GM23248 (cell line): ENCODE data around the gene SRCIN1. TPM values are rescaled to one million over a fixed set of nuclear protein-coding genes. Genes with fewer than 3 reads are reported as not detected.
"Not testable (repeated sequence)": the region's sequence is repeated elsewhere in the genome, so short reads cannot be mapped to it uniquely, and the experiment has no call there.

Source experiments
- DNase-seq: peaks from one replicate; pipeline ENCODE4 v3.0.0-alpha.2; 2015
- H2AFZ ChIP-seq: fragments of 200-600 bp; sonication (generic); 2 replicates; pipeline ENCODE4 v1.6.1; 2016; ENCODE audit warnings: antibody characterized with exemption
- H3F3A ChIP-seq: fragments of 200-600 bp; sonication (generic); 2 replicates; pipeline ENCODE4 v1.6.1; 2016; ENCODE audit warnings: mild to moderate bottlenecking, antibody characterized with exemption, mixed run types; ENCODE audit not compliant: insufficient read depth
- H3K27ac ChIP-seq: fragments of 200-600 bp; sonication (generic); 2 replicates; pipeline ENCODE4 v1.5.1; 2016; ENCODE audit warnings: mild to moderate bottlenecking
- H3K27me3 ChIP-seq: fragments of 200-600 bp; sonication (generic); replicated peaks from 2 replicates; pipeline ENCODE4 v1.6.1; 2016; ENCODE audit warnings: mild to moderate bottlenecking; ENCODE audit not compliant: insufficient read depth
- H3K36me3 ChIP-seq: fragments of 200-600 bp; sonication (generic); 2 replicates; pipeline ENCODE4 v1.6.1; 2016; ENCODE audit warnings: low read depth, mild to moderate bottlenecking
- H3K4me1 ChIP-seq: fragments of 200-600 bp; sonication (generic); 2 replicates; pipeline ENCODE4 v1.6.1; 2016; ENCODE audit warnings: mild to moderate bottlenecking; ENCODE audit not compliant: insufficient read depth
- H3K4me2 ChIP-seq: fragments of 200-600 bp; sonication (generic); one replicate; pipeline ENCODE4 v1.6.1; 2016; ENCODE audit warnings: mild to moderate bottlenecking; ENCODE audit not compliant: unreplicated experiment
- H3K4me3 ChIP-seq: fragments of 200-600 bp; sonication (generic); 2 replicates; pipeline ENCODE4 v1.5.1; 2016; ENCODE audit warnings: mild to moderate bottlenecking
- H3K79me2 ChIP-seq: fragments of 200-600 bp; sonication (generic); 2 replicates; pipeline ENCODE4 v1.6.1; 2016; ENCODE audit warnings: mild to moderate bottlenecking; ENCODE audit not compliant: insufficient read depth
- H3K9ac ChIP-seq: fragments of 200-600 bp; sonication (generic); 2 replicates; pipeline ENCODE4 v1.6.1; 2016; ENCODE audit warnings: mild to moderate bottlenecking
- H3K9me2 ChIP-seq: fragments of 200-600 bp; sonication (generic); 2 replicates; pipeline ENCODE4 v1.6.1; 2016; ENCODE audit warnings: mixed run types, mild to moderate bottlenecking, moderate library complexity; ENCODE audit not compliant: insufficient read depth
- H3K9me3 ChIP-seq: fragments of 200-600 bp; sonication (generic); one replicate; pipeline ENCODE4 v1.6.1; 2017; ENCODE audit warnings: low read depth
- H4K20me1 ChIP-seq: fragments of 200-600 bp; sonication (generic); 2 replicates; pipeline ENCODE4 v1.6.0; 2016; ENCODE audit not compliant: insufficient read depth
- EZH2 ChIP-seq: fragments of 200-600 bp; sonication (generic); IDR thresholded peaks from 2 replicates; pipeline ENCODE4 v1.6.1; 2018; ENCODE audit warnings: antibody characterized with exemption, mild to moderate bottlenecking; ENCODE audit not compliant: insufficient read depth, poor library complexity, severe bottlenecking
- EZH2phosphoT487 ChIP-seq: fragments of 200-600 bp; sonication (generic); IDR thresholded peaks from 2 replicates; pipeline ENCODE4 v1.6.1; 2018; ENCODE audit warnings: antibody characterized with exemption, moderate library complexity, mild to moderate bottlenecking, low read depth; ENCODE audit not compliant: insufficient read depth
- WGBS, 2 experiments: methylation state at CpG; one replicate each; pipeline ENCODE4 v1.1.6; 2015 to 2017; ENCODE audit warnings: low lambda C conversion rate in 2 of 2, low coverage in 1 of 2; ENCODE audit errors: missing lambda C conversion rate in 2 of 2; 5-methylcytosine and 5-hydroxymethylcytosine counted together
- in situ Hi-C: fragments of 300-500 bp; cut with MboI; formaldehyde crosslinking; loops from 2 replicates; pipeline ENCODE4 v1.15.0; 2020
- polyA plus RNA-seq: library from polyadenylated mRNA; unstranded; fragments of >200 nt; fragmentation: Nextera tagmentation; extraction: Ambion mirVana; gene quantifications from 2 replicates; pipeline ENCODE4 v1.2.1, GENCODE V29; 2016
- total RNA-seq: library from RNA; depleted of rRNA; stranded (reverse); fragments of >200 nt; shearing (Covaris generic); gene quantifications from 2 replicates; pipeline ENCODE4 v1.2.3, GENCODE V29; 2014

Gene SRCIN1
- total and polyA plus RNA-seq, 2 experiments from 2014 or later: not detected

DNA sequence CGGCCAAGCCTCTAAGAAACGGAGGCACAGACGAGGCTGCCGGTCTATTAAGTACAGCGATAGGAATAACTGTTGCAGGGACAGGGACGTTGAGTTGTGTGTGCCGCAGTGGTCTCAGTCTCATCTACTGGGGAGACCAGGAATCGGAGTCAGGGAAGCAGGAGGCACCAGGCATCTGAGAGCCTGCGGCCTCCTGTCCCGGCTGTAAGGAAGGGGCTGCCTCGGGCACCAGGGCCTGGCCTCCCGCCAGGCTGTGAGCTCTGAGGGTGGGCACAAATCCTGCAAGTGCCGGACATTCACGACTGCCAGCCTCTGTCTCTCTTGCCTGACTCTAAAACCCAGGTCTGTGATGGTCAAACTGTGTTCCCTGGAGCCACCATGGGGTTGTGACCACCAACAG lies 101.5 kb downstream of the SRCIN1 start:
- no peaks in the 10 kb centered on the region for H4K20me1 ChIP-seq
- H3K4me2 ChIP-seq: no peak overlapping the region
- WGBS, 2 experiments: 86% methylated on average over 14 of the region's 14 CpGs
- H3K9me2 ChIP-seq: no peaks in the 10 kb centered on the region
- H3K9ac ChIP-seq: no peak overlapping the region
- H3F3A ChIP-seq: peaks cover 28% of the 10 kb centered on the region
- no peaks in the 10 kb centered on the region for H3K4me1 ChIP-seq
- H3K79me2 ChIP-seq: no peaks in the 10 kb centered on the region
- no peaks in the 10 kb centered on the region for H3K27me3 ChIP-seq
- no peak overlapping the region for H2AFZ ChIP-seq
- no peak overlapping the region for H3K4me3 ChIP-seq
- DNase-seq: no peak
- no peak overlapping the region for H3K27ac ChIP-seq
- H3K36me3 ChIP-seq: peaks cover 67% of the 10 kb centered on the region
- in situ Hi-C loops: no loop called here
- TF ChIP-seq EZH2phosphoT487 (no peak), EZH2 (no peak)
- H3K9me3 ChIP-seq: no peaks in the 10 kb centered on the region

DNA sequence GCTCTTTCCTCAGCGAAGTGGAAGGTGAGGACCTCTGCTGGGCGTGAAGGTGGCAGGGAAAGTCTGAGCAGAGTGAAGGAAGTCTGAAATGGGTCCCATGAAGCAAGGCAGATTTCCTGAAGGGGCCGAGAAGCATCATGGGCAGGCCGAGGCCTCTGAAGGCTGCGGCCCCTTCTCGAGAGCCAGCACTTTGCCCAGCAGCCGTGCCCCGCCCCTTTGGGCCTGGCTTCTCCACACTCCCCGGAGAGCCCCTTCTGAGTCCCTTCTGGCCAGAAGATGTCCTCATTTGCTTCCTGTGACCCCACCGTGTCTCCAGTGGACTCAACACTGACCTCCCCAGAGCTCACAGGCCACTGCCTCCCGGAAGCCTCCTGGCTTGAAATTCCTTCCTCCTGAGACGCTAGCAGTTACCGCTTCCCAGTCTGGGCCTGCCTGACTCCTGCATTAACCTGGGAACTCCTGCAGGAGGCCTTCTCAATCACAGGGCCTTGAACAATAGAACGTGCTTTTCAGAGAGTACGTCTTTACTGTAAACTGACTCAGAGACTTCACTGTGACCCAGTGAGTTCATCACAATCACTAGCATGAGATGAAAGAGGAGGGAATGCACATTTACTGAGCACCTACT lies 102.4 kb downstream of the SRCIN1 start:
- H3K4me2 ChIP-seq, in situ Hi-C loops, H3K4me3 ChIP-seq, H3K9me2 ChIP-seq, H3K9me3 ChIP-seq, H3K27ac ChIP-seq, H3K79me2 ChIP-seq, H3K4me1 ChIP-seq, H2AFZ ChIP-seq, H3K9ac ChIP-seq, DNase-seq, H3K27me3 ChIP-seq, H4K20me1 ChIP-seq: not testable (repeated sequence)
- peaks cover 25% of the 10 kb centered on the region for H3F3A ChIP-seq
- H3K36me3 ChIP-seq: peaks cover 67% of the 10 kb centered on the region
- WGBS, 2 experiments: 81 to 87% methylated on average over 9 to 15 of the region's 15 CpGs

DNA sequence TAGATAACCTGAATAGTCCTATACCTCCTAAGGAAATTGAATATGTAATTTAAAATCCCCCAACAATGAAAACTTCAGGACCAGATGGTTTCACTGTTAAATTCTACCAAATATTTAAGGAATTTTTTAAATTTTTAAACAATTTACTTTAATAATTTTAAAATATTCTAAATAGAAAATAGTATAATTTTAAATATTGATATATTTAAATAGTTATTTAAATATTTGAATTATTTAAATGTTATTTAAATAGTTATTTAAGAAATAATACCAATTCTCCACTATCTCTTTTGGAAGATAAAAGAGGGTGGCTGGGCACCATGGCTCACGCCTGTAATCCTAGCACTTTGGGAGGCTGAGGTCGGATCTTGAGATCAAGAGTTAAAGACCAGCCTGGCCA lies 104.0 kb downstream of the SRCIN1 start:
- H3K27ac ChIP-seq, H3K27me3 ChIP-seq, H3K4me2 ChIP-seq, H4K20me1 ChIP-seq, in situ Hi-C loops, H3K4me3 ChIP-seq, H2AFZ ChIP-seq, H3K9ac ChIP-seq, H3K9me3 ChIP-seq, H3K4me1 ChIP-seq, DNase-seq, H3K79me2 ChIP-seq, H3K9me2 ChIP-seq: not testable (repeated sequence)
- 95 to 100% methylated on average over 2 of the region's 2 CpGs for WGBS, 2 experiments
- Histone ChIP-seq H3K36me3 (peaks cover 66% of the 10 kb centered on the region), H3F3A (peaks cover 14% of the 10 kb centered on the region; the same call in 1 of the 2 replicates)

DNA sequence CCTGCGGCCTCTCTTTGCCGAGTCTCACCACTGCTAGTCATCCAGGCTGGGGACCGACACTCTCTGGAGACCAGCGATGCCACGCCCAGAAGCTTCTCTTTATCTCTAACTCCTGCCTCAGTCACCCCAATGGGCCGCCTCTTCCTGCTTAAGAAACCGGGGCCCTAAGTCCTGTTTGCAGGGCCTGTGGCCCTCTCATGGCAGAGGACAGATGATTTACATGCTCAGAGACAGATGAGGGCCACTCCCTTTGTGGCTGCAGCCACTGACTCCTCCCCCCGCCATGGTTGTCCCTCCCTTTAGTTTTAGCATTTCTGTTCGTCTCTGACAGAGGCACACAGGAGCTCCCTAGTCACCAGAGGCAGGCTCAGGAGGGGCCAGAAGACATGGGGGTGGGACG lies 106.5 kb downstream of the SRCIN1 start:
- H3K4me3 ChIP-seq, H3F3A ChIP-seq, H4K20me1 ChIP-seq, DNase-seq, H3K9me2 ChIP-seq, H3K9me3 ChIP-seq, H3K4me1 ChIP-seq, in situ Hi-C loops, H2AFZ ChIP-seq, H3K9ac ChIP-seq, H3K27me3 ChIP-seq, H3K4me2 ChIP-seq, H3K27ac ChIP-seq: not testable (repeated sequence)
- H3K36me3 ChIP-seq: peaks cover 56% of the 10 kb centered on the region
- H3K79me2 ChIP-seq: peaks cover 10% of the 10 kb centered on the region
- WGBS, 2 experiments: 90 to 97% methylated on average over 10 of the region's 10 CpGs

DNA sequence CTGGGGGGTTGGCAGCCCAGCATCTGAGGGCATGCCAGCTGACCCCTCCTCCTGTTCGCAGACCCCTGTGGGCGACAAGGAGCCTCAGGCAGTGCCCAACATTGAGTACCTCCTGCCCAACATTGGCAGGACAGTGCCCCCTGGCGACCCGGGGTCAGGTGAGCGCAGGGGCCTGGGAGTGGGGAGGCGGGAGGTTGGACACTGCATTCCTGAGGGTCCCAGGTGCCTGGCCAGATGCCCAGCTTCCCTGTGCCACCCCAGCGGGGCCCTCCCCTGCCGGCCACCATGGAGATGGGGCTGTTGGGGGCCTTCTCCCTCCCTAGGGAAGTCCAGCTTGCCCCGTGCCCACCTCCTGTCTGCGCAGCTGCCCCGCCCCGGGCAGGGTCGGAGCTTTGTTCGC lies 107.4 kb downstream of the SRCIN1 start:
- H3F3A ChIP-seq: peaks cover 5% of the 10 kb centered on the region; the same call in 1 of the 2 replicates
- peaks cover 19% of the 10 kb centered on the region for H3K79me2 ChIP-seq
- H3K27me3 ChIP-seq: no peaks in the 10 kb centered on the region
- H3K9me2 ChIP-seq: no peaks in the 10 kb centered on the region
- 83 to 87% methylated on average over 13 of the region's 14 CpGs for WGBS, 2 experiments
- H3K9me3 ChIP-seq: no peaks in the 10 kb centered on the region
- TF ChIP-seq EZH2phosphoT487: no peak
- TF ChIP-seq EZH2: no peak
- no peak overlapping the region for H3K9ac ChIP-seq
- H3K27ac ChIP-seq: no peak overlapping the region
- in situ Hi-C loops: no loop called here
- H3K4me1 ChIP-seq: no peaks in the 10 kb centered on the region
- no peak overlapping the region for H3K4me2 ChIP-seq
- H4K20me1 ChIP-seq: no peaks in the 10 kb centered on the region
- H2AFZ ChIP-seq: no peak overlapping the region
- DNase-seq: no peak
- H3K36me3 ChIP-seq: peaks cover 56% of the 10 kb centered on the region
- no peak overlapping the region for H3K4me3 ChIP-seq

DNA sequence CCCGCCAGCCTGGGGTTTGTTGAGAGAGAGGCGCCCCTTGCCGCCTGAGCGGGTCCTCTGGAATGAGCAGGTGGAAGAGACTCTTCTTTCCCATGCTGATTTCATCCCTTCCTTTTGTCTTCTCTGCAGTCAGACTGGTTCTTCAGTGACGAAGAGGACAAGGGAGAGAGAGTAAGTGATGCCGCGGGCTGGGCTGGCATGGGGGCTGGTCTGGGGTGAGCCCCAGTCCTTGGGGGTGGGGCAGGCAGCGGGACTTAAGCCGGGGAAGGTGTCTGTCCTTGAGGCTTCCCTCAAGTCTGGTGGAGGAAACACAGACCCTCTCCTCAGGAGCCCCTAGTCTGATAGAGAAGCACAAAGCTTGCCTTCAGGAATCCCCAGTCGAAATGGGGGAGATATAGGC lies 108.1 kb downstream of the SRCIN1 start:
- DNase-seq, H2AFZ ChIP-seq, H3K9me3 ChIP-seq, H3K4me1 ChIP-seq, H3K27ac ChIP-seq, H3K27me3 ChIP-seq, in situ Hi-C loops, H3K4me2 ChIP-seq, H4K20me1 ChIP-seq, H3K4me3 ChIP-seq, H3F3A ChIP-seq, H3K9ac ChIP-seq, H3K9me2 ChIP-seq: not testable (repeated sequence)
- peaks cover 54% of the 10 kb centered on the region for H3K36me3 ChIP-seq
- 93 to 100% methylated on average over 6 to 10 of the region's 10 CpGs for WGBS, 2 experiments
- H3K79me2 ChIP-seq: peaks cover 22% of the 10 kb centered on the region

DNA sequence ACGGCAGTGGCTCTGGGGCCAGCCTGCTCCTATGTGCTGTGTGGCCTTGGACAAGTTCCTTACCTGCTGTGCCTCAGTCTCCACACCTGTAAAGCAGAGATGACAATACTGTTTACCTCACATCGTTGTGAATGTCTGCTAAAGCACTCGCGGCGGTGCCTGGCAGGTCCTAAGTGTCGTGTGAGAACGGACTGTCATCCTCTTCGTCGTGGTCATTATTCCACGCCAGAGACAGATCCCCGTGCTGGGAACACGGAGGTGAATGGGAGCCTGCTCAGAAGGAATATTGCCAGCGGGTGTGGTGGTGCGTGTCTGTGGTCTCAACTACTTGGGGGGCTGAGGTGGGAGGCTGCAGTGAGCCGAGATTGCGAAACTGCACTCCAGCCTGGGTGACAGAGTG lies 111.6 kb downstream of the SRCIN1 start:
- H3K4me3 ChIP-seq, H3K4me2 ChIP-seq, H3K4me1 ChIP-seq, DNase-seq, H3K9ac ChIP-seq, H3F3A ChIP-seq, in situ Hi-C loops, H4K20me1 ChIP-seq, H3K9me2 ChIP-seq, H3K9me3 ChIP-seq, H2AFZ ChIP-seq, H3K27ac ChIP-seq, H3K27me3 ChIP-seq: not testable (repeated sequence)
- peaks cover 30% of the 10 kb centered on the region; the same call in 1 of the 2 replicates for H3K36me3 ChIP-seq
- peaks cover 30% of the 10 kb centered on the region for H3K79me2 ChIP-seq
- 88 to 90% methylated on average over 16 of the region's 16 CpGs for WGBS, 2 experiments
